Heart left ventricle (tissue), 16 donors: Measurements from ENCODE around the gene GNGT2. TPM values are rescaled to one million over a fixed set of nuclear protein-coding genes. Genes with fewer than 3 reads are reported as not detected.
A peak's percentile ranks its signal among the peaks of the same experiment; 100 is the strongest.

Source experiments
- ATAC-seq, 4 donors: fragments of 200-7000 bp; cut with Tn5 transposase; one replicate each; pipeline ENCODE4 v1.9.1; 2020 to 2022; ENCODE audit warnings: moderate library complexity in 4 of 4, mild to moderate bottlenecking in 3 of 4, moderate number of reproducible peaks in 1 of 4
- DNase-seq, 5 donors: peaks; one replicate each; pipeline ENCODE4 v3.0.0-alpha.2; 2020
- H3K27ac ChIP-seq, 12 donors: fragments of 200-600 bp; sonication (generic) in 4 of 12; one replicate each; pipeline versions ENCODE4 v1.5.0 to v1.8.0; 2016 to 2022; ENCODE audit warnings: mild to moderate bottlenecking in 2 of 12
- H3K27me3 ChIP-seq, 9 donors: fragments of 200-600 bp; sonication (generic) in 2 of 9; one replicate each; pipeline versions ENCODE4 v1.5.1 to v1.8.0; 2016 to 2022; ENCODE audit warnings: mild to moderate bottlenecking in 3 of 9
- H3K36me3 ChIP-seq, 9 donors: fragments of 200-600 bp; sonication (generic) in 2 of 9; one replicate each; pipeline versions ENCODE4 v1.5.0 to v1.8.0; 2018 to 2022; ENCODE audit warnings: mild to moderate bottlenecking in 2 of 9
- H3K4me1 ChIP-seq, 12 donors: fragments of 200-600 bp; sonication (generic) in 4 of 12; one replicate each; pipeline versions ENCODE4 v1.5.0 to v1.8.0; 2016 to 2022; ENCODE audit warnings: mild to moderate bottlenecking in 3 of 12
- H3K4me3 ChIP-seq, 12 donors: fragments of 200-600 bp; sonication (generic) in 4 of 12; one replicate each; pipeline versions ENCODE4 v1.5.0 to v1.8.0; 2017 to 2022; ENCODE audit warnings: mild to moderate bottlenecking in 9 of 12, moderate library complexity in 4 of 12
- H3K9me3 ChIP-seq, 12 donors: fragments of 200-600 bp; sonication (generic) in 4 of 12; one replicate each; pipeline versions ENCODE4 v1.5.0 to v1.8.0; 2016 to 2022; ENCODE audit warnings: mild to moderate bottlenecking in 1 of 12
- POLR2A ChIP-seq, 2 donors: fragments of 450-650 bp; IDR thresholded peaks; one replicate each; pipeline ENCODE4 v1.6.1; 2017; ENCODE audit warnings: antibody characterized with exemption in 2 of 2, mild to moderate bottlenecking in 2 of 2, moderate library complexity in 2 of 2
- WGBS, 4 donors: extraction: QIAGEN DNeasy Blood & Tissue Kit in 2 of 4; methylation state at CpG; one replicate each; pipeline versions ENCODE4 v1.1.5 to v1.1.7; 2013 to 2018; 5-methylcytosine and 5-hydroxymethylcytosine counted together
- intact Hi-C, 10 donors: fragments of 100-400 bp; cut with DNase I; formaldehyde crosslinking; loops; one replicate each; pipeline versions ENCODE4 v1.11.1 to v1.14.2; 2022
- polyA plus RNA-seq, 2 donors: library from polyadenylated mRNA; stranded (reverse); fragments of 200-250 nt; gene quantifications; one replicate each; pipeline ENCODE4 v1.2.3, GENCODE V29; 2013
- total RNA-seq, 9 donors: library from RNA; depleted of rRNA in 2 of 9; stranded (reverse); fragments of >200 nt in 2 of 9; fragmentation: NEBNext Ultra II Directional in 3 of 9; extraction: Animal tissue kit (Norgen Biotek cat#: 25700) in 3 of 9; gene quantifications; one replicate each; pipeline versions ENCODE4 v1.1.0 to v1.2.4, GENCODE V29; 2016 to 2023
- TF ChIP-seq, protein P1 (sequence below), 12 donors: fragments of 200-600 bp; sonication (generic) in 4 of 12; IDR thresholded peaks; one replicate each; pipeline versions ENCODE4 v1.5.0 to v1.8.0; 2018 to 2022; ENCODE audit warnings: antibody characterized with exemption in 12 of 12, mild to moderate bottlenecking in 5 of 12
- donor health status: ischemic (EF 13 %, LVEDD 7.1; RV severe dilation, severe dysfunction).
- donor health status: healthy with polysubstance abuse.
- donor health status: DM: no; HTN: yes; CAD: no.
- donor health status: DM: no; HTN: no; CAD: no.
- donor health status: ischemic (EF 25% LVEDD 6.9; RV normal size, moderate dysfunction).
- donor health status: ischemic (EF 25% LVEDD 5.7; RV mildly dilated, moderate dysfunction).
- donor health status: healthy.
- donor health status: DM: yes; HTN: yes; CAD: no.
- donor health status: ischemic (EF 35%, LVEDD 5.7; RV mildly dilated, moderate dysfunction).
- donor health status: nonischemic (EF 11% LVEDD 7.7; RV severe dilation, severe dysfunction).
- donor health status: DM: yes; HTN: yes; CAD: no.
- donor health status: PGD.
- donor health status: ischemic (EF 29% LVEDD 5.4; RV normal size, mild dysfunction).
- donor health status: nonischemic (EF 23%, LVEDD 6.1; RV moderate dilation, normal function).

The GNGT2 gene
- total and polyA plus RNA-seq, 11 donors = 0.76 to 4.9 (median 1.5) TPM

DNA sequence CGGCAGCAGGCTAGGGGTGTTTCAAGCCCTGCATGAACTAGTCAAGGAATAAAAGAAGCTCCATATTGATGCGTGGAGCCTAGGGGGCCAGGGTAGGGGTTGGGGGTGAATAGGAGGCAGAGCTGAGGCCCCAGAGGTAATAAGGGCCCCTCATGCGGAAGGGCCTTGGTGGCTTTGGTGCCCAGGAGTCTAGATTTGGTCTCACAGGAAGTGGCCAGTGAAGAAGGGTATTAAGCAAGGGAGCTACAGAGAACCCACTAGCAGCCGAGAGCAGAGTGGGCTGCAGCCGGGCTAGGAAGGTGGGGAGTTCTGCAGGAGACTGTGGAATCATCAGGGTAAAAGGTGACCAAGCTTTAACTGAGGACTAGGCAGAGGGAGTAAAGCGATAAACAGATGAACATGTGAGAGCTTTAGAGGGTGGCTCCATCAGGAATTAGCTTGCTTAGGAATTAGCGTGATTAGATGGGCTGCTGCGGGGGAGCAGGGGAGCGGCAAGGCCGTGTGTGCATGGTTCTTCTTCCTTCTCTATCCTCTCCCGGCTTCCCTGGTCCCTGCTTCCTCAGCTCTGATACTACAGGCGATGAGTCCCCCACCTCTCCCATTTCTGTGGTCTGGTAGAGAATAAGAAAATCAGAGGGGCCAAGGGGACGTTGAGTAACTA lies 9.8 kb downstream of the GNGT2 start:
- ATAC-seq (no peak), DNase-seq (no peak)
- Histone ChIP-seq H3K9me3 (no peaks in the 10 kb centered on the region), H3K4me1 (peaks cover 0 to 20% (median 0%) of the 10 kb centered on the region in 12 donors), H3K4me3 (no peak overlapping the region), H3K27me3 (no peaks in the 10 kb centered on the region), H3K36me3 (no peaks in the 10 kb centered on the region), H3K27ac (peak overlapping the region in 2 of 12 donors; percentile 49 to 55)
- TF ChIP-seq, protein P1, sequence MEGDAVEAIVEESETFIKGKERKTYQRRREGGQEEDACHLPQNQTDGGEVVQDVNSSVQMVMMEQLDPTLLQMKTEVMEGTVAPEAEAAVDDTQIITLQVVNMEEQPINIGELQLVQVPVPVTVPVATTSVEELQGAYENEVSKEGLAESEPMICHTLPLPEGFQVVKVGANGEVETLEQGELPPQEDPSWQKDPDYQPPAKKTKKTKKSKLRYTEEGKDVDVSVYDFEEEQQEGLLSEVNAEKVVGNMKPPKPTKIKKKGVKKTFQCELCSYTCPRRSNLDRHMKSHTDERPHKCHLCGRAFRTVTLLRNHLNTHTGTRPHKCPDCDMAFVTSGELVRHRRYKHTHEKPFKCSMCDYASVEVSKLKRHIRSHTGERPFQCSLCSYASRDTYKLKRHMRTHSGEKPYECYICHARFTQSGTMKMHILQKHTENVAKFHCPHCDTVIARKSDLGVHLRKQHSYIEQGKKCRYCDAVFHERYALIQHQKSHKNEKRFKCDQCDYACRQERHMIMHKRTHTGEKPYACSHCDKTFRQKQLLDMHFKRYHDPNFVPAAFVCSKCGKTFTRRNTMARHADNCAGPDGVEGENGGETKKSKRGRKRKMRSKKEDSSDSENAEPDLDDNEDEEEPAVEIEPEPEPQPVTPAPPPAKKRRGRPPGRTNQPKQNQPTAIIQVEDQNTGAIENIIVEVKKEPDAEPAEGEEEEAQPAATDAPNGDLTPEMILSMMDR (IDR thresholded peaks at IDR 0.05) = no peak
- WGBS, 4 donors = 87 to 91% (median 89%) methylated on average over 13 of the region's 13 CpGs
- intact Hi-C loops = no loop called here

DNA sequence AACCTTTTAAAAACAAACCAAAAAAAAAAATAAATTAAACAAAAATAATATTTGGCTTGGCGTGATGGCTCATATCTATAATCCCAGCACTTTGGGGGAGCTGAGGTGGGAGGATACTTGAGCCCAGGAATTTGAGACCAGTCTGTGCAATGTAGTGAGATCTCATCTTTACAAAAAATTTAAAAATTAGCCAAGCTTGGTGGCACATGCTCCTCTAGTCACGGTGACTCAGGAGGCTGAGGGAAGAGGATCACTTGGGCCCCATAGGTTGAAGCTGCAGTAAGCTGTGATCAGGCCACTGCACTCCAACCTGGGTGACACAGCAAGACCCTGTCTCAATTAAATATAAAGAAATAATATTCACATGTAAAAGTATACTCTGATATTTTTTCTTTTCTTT lies 12.2 kb downstream of the GNGT2 start:
- intact Hi-C loops = no loop called here
- Histone ChIP-seq H3K27ac (peak overlapping the region in 1 of 12 donors; percentile 18), H3K4me3 (no peak overlapping the region), H3K4me1 (peaks cover 0 to 29% (median 0%) of the 10 kb centered on the region in 12 donors), H3K27me3 (no peaks in the 10 kb centered on the region), H3K9me3 (no peaks in the 10 kb centered on the region), H3K36me3 (no peaks in the 10 kb centered on the region)
- DNase-seq (no peak), ATAC-seq (no peak)
- 64 to 97% (median 92%) methylated on average over 2 of the region's 2 CpGs for WGBS, 4 donors
- TF ChIP-seq, protein P1 (IDR thresholded peaks at IDR 0.05) = no peak
- no peak for TF ChIP-seq POLR2A (IDR thresholded peaks at IDR 0.05)

DNA sequence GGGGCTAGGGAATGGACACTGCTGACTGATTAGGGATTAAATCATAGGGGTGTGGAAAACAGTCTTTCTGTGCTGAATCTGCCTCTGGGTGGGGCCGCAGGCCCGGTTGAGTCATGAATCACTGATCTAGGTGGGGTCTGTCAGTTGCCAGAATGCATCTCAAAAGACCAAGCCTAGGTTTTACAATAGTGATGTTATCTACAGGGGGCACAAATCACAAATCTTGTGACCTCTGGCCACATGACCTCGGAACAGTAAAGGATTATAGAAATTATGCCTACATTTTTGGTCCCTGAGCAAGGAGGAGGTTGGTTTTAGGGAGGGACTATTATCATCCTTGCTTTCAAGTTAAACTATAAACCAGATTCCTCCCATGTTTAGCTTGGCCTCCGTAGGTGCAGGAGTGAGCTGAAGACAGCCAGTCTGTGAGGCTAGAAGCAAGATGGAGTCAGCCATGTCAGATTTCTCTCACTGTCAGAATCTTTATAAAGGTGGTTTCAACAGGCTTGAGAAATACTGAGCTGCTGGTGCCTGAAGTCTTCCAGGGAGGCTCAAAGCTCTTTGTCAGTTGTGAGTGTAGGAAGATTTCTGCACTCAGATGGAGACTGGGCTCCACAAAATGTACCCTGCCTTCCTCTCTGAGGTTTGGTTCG lies 12.9 kb downstream of the GNGT2 start:
- 56 to 64% (median 59%) methylated on average over 5 of the region's 5 CpGs for WGBS, 4 donors
- DNase-seq = no peak
- Histone ChIP-seq H3K4me3 (no peak overlapping the region), H3K4me1 (peaks cover 0 to 32% (median under 1%) of the 10 kb centered on the region in 12 donors), H3K9me3 (no peaks in the 10 kb centered on the region), H3K36me3 (no peaks in the 10 kb centered on the region), H3K27me3 (no peaks in the 10 kb centered on the region), H3K27ac (peak overlapping the region in 1 of 12 donors; percentile 18)
- intact Hi-C loops = no loop called here
- no peak for TF ChIP-seq POLR2A (IDR thresholded peaks at IDR 0.05)
- TF ChIP-seq, protein P1 (IDR thresholded peaks at IDR 0.05) = no peak
- no peak for ATAC-seq

DNA sequence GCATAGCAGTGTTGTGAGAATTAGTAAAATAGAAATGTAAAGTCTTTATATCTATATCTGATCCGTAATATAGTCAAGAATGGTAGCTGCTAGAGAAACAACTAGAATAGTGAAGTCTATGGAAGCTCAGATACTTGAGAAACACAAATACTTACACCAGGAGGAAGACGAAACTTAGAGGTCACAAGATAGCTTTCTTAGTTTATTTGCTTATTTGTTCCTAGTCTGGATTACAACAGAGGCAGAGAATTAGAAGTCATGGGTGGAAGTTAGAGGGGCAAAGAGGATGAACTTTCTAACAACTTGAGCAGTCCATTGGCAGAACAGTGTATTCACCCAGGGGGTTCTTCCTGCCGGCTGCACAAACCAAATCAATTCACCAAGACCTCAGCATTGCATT lies 13.9 kb downstream of the GNGT2 start:
- Histone ChIP-seq H3K36me3 (no peaks in the 10 kb centered on the region), H3K4me3 (no peak overlapping the region), H3K27ac (peak overlapping the region in 1 of 12 donors; percentile 8), H3K9me3 (no peaks in the 10 kb centered on the region), H3K4me1 (peaks cover 0 to 34% (median 2%) of the 10 kb centered on the region in 12 donors), H3K27me3 (no peaks in the 10 kb centered on the region)
- WGBS, 4 donors = 82 to 89% (median 87%) methylated on average over 3 of the region's 3 CpGs
- no peak for DNase-seq
- no peak for ATAC-seq
- intact Hi-C loops = no loop called here
- TF ChIP-seq, protein P1 (IDR thresholded peaks at IDR 0.05) = no peak
- no peak for TF ChIP-seq POLR2A (IDR thresholded peaks at IDR 0.05)
